ENCODE results near the gene CXADR.

DNA sequence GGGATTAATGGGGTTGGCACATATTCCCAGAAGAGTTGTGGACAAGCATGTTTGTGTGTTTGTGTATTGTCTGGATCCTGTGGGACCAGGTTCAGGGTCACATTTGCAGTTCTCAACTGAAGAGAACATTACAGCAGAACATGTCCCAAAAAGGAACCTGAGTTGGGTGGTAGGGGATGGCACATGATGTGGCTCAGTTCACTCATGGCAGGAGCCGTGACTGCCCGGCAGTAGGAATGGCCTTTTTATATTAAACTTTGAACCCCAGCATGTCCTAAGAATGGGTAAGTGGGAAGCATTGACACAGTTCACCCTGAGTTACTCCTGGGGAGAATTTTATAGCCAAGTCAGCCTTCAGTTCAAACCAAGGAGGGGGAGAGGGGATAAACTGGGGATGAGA lies 41.3 kb downstream of the CXADR start:
- TF ChIP-seq, protein P1, sequence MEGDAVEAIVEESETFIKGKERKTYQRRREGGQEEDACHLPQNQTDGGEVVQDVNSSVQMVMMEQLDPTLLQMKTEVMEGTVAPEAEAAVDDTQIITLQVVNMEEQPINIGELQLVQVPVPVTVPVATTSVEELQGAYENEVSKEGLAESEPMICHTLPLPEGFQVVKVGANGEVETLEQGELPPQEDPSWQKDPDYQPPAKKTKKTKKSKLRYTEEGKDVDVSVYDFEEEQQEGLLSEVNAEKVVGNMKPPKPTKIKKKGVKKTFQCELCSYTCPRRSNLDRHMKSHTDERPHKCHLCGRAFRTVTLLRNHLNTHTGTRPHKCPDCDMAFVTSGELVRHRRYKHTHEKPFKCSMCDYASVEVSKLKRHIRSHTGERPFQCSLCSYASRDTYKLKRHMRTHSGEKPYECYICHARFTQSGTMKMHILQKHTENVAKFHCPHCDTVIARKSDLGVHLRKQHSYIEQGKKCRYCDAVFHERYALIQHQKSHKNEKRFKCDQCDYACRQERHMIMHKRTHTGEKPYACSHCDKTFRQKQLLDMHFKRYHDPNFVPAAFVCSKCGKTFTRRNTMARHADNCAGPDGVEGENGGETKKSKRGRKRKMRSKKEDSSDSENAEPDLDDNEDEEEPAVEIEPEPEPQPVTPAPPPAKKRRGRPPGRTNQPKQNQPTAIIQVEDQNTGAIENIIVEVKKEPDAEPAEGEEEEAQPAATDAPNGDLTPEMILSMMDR (IDR thresholded peaks at IDR 0.05): no peak
- TF ChIP-seq EP300 (IDR thresholded peaks at IDR 0.05): no peak
